Panc1 (cell line): ENCODE measurements around the gene TMEM222. TPM values are rescaled to one million over a fixed set of nuclear protein-coding genes. Genes with fewer than 3 reads are reported as not detected.

ENCODE experiments used
- ATAC-seq: fragments of 200-7000 bp; cut with Tn5 transposase; 2 replicates; pipeline ENCODE4 v1.9.1; 2020; ENCODE audit warnings: mild to moderate bottlenecking, moderate library complexity
- Bru-seq: library from RNA; stranded (reverse); fragments of 400-500 nt; gene quantifications from one replicate; lab custom pipeline; 2021; lab: Mats Ljungman, UMichigan
- BruChase-seq, 2 experiments: library from RNA; stranded (reverse); fragments of 400-500 nt; gene quantifications; one replicate each; lab custom pipeline; 2021; lab: Mats Ljungman, UMichigan
- BruUV-seq: library from RNA; stranded (reverse); fragments of 400-500 nt; replicated peaks from 2 replicates; lab custom pipeline; 2021; lab: Mats Ljungman, UMichigan
- CTCF ChIA-PET: fragments of 300-600 bp; sonication (Branson Sonifier 250); formaldehyde crosslinking; loops from one replicate; lab custom pipeline; 2022; ENCODE audit warnings: antibody characterized with exemption; lab: Charles Lee
- POLR2A ChIA-PET: fragments of 300-600 bp; sonication (Branson Sonifier 250); formaldehyde crosslinking; loops from one replicate; lab custom pipeline; 2022; ENCODE audit warnings: antibody characterized with exemption; lab: Charles Lee
- DNase-seq: peaks from one replicate; pipeline ENCODE4 v3.0.0-alpha.2; 2010; ENCODE audit warnings: low read depth, low spot score
- H3K27ac ChIP-seq: 2 replicates; pipeline ENCODE4 v1.5.1; 2011; ENCODE audit warnings: mild to moderate bottlenecking, low read length, inconsistent platforms
- H3K27me3 ChIP-seq: fragments of 200-500 bp; sonication (Bioruptor generic); 2 replicates; pipeline ENCODE4 v1.6.0; 2014; ENCODE audit warnings: low read length, inconsistent platforms; ENCODE audit not compliant: control insufficient read depth, insufficient read depth
- H3K36me3 ChIP-seq: fragments of 200-500 bp; sonication (Bioruptor generic); 2 replicates; pipeline ENCODE4 v1.5.1; 2014; ENCODE audit warnings: inconsistent platforms, mild to moderate bottlenecking, low read length, moderate library complexity; ENCODE audit not compliant: control insufficient read depth, insufficient read depth
- H3K4me1 ChIP-seq: 2 replicates; pipeline ENCODE4 v1.5.1; 2011; ENCODE audit warnings: inconsistent platforms, mild to moderate bottlenecking, low read length, moderate library complexity; ENCODE audit not compliant: control insufficient read depth, insufficient read depth
- H3K4me3 ChIP-seq, 2 experiments: 2 replicates each; pipeline ENCODE4 v1.5.1; 2011 to 2012; ENCODE audit warnings: low read depth in 2 of 2, low read length in 2 of 2, mild to moderate bottlenecking in 2 of 2, inconsistent platforms in 1 of 2, moderate library complexity in 1 of 2
- H3K9me3 ChIP-seq: fragments of 200-500 bp; sonication (Bioruptor generic); 2 replicates; pipeline ENCODE4 v1.5.1; 2014; ENCODE audit warnings: low read depth, mild to moderate bottlenecking, inconsistent platforms, low read length, moderate library complexity; ENCODE audit not compliant: control insufficient read depth, insufficient read depth
- POLR2AphosphoS5 ChIP-seq: IDR thresholded peaks from 2 replicates; pipeline ENCODE4 v1.6.1; 2012; ENCODE audit warnings: mild to moderate bottlenecking, low read depth, low read length, moderate library complexity
- SIN3A ChIP-seq: IDR thresholded peaks from 2 replicates; pipeline ENCODE4 v1.6.1; 2012; ENCODE audit warnings: low read depth, mild to moderate bottlenecking, low read length, moderate library complexity, borderline replicate concordance; ENCODE audit not compliant: insufficient read depth
- TCF7L2 ChIP-seq: IDR thresholded peaks from 2 replicates; pipeline ENCODE4 v1.6.1; 2011; ENCODE audit warnings: mild to moderate bottlenecking, low read depth, low read length, inconsistent platforms
- in situ Hi-C: cut with HindIII; loops from 2 replicates; pipeline ENCODE4 v1.10.0; 2016; ENCODE audit warnings: low sequenced_read_pairs, low pct_unique_long_range_greater_than_20kb
- intact Hi-C: fragments of 100-400 bp; cut with micrococcal nuclease; formaldehyde crosslinking; loops from one replicate; pipeline ENCODE4 v1.10.0; 2022; ENCODE audit not compliant: unreplicated experiment
- long read RNA-seq: library from polyadenylated mRNA; unstranded; transcript quantifications from one replicate; pipeline ENCODE4 v2.0.0, GENCODE V29; 2021; ENCODE audit not compliant: unreplicated experiment
- polyA plus RNA-seq: library from polyadenylated mRNA; unstranded; fragments of >200 nt; gene quantifications from one replicate; pipeline ENCODE4 v1.2.1, GENCODE V29; 2012; ENCODE audit warnings: missing spikeins; ENCODE audit not compliant: insufficient read length
- total RNA-seq: library from RNA; stranded (reverse); gene quantifications from one replicate; pipeline ENCODE4 v1.2.1, GENCODE V29; 2021; ENCODE audit not compliant: unreplicated experiment
- TF ChIP-seq, protein P1 (sequence below): fragments of 450-650 bp; IDR thresholded peaks from 2 replicates; pipeline ENCODE4 v1.5.1; 2017; ENCODE audit warnings: mild to moderate bottlenecking
- TF ChIP-seq, protein P2 (sequence below), 2 experiments: IDR thresholded peaks; 2 replicates each; pipeline ENCODE4 v1.6.1; 2011 to 2012; ENCODE audit warnings: low read depth in 2 of 2, control low read depth in 1 of 2, low read length in 1 of 2, mild to moderate bottlenecking in 1 of 2, moderate library complexity in 1 of 2; ENCODE audit not compliant: insufficient read depth in 1 of 2

Gene TMEM222, protein sequence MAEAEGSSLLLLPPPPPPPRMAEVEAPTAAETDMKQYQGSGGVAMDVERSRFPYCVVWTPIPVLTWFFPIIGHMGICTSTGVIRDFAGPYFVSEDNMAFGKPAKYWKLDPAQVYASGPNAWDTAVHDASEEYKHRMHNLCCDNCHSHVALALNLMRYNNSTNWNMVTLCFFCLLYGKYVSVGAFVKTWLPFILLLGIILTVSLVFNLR
- total RNA-seq (55.3 TPM), Bru-seq, nascent RNA (percentile 86 among the genes with signal in this experiment), BruChase-seq, experiment 1, labeled RNA remaining after a 2-hour chase (percentile 83 among the genes with signal in this experiment), BruChase-seq, experiment 2, labeled RNA remaining after a 6-hour chase (percentile 84 among the genes with signal in this experiment)
- polyA plus RNA-seq = 71.4 TPM
- long read RNA-seq, transcript TMEM222-211 (6 exons, 1,613 nt) = major isoform, 45 of 73 reads
- long read RNA-seq, transcript TMEM222-202 (7 exons, 1,665 nt) = minor isoform, 5 of 73 reads
- long read RNA-seq, partial matches to known transcripts = 5 of 73 reads
- long read RNA-seq, other reads (novel, unspliced or antisense) = 12 of 73 reads

DNA sequence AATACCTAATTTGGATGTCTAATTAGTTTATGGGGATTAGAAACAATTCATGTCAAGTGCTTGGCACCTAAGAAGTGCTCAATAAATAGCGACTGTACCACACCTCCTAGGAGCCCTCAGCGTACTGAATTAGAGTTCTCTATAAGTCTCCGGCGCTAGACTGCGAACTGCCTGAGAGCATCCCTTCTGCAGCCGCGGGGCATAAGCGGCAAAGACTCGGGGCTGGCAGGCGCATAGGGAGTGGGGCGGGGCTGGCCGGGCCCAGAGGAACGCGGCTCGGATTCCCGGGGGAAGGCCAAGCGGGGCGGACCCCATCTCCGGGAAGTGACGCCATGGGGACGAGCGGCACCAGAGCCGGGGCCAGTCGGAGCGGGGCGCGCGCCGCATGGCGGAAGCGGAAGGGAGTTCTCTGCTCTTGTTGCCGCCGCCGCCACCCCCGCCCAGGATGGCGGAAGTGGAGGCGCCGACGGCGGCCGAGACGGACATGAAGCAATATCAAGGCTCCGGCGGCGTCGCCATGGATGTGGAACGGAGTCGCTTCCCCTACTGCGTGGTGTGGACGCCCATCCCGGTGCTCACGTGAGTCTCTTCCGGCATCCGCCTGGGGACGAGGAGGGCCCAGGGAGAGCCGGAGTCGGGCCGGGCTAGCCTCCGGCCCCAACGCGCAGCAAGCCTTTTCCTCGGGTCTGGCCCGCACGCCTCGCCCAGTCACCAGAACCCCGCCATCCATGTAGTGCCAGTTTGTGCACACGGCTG lies at the start of gene TMEM222:
Gene TMEM222 (plus strand): TSS at position 351 of the 756 bp plus-strand sequence. CDS start 35 bp downstream, at position 386.
- Histone ChIP-seq H3K27ac (peak within 1 kb of the TSS; percentile 98), H3K27me3 (no peaks in the 10 kb centered on the region), H3K36me3 (peaks cover 10% of the 10 kb centered on the region; the same call in 1 of the 2 replicates), H3K4me3 (peak within 1 kb of the TSS; percentile 100), H3K4me1 (peaks cover 8% of the 10 kb centered on the region; the same call in 1 of the 2 replicates), H3K9me3 (no peaks in the 10 kb centered on the region)
- no TSS peak for BruUV-seq
- POLR2A ChIA-PET = no interaction called here
- CTCF ChIA-PET = no interaction called here
- ATAC-seq (peak; percentile 99), DNase-seq (peak; percentile 54)
- intact Hi-C loops = no loop called here
- TF ChIP-seq, protein P1, sequence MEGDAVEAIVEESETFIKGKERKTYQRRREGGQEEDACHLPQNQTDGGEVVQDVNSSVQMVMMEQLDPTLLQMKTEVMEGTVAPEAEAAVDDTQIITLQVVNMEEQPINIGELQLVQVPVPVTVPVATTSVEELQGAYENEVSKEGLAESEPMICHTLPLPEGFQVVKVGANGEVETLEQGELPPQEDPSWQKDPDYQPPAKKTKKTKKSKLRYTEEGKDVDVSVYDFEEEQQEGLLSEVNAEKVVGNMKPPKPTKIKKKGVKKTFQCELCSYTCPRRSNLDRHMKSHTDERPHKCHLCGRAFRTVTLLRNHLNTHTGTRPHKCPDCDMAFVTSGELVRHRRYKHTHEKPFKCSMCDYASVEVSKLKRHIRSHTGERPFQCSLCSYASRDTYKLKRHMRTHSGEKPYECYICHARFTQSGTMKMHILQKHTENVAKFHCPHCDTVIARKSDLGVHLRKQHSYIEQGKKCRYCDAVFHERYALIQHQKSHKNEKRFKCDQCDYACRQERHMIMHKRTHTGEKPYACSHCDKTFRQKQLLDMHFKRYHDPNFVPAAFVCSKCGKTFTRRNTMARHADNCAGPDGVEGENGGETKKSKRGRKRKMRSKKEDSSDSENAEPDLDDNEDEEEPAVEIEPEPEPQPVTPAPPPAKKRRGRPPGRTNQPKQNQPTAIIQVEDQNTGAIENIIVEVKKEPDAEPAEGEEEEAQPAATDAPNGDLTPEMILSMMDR = no peak
- TF ChIP-seq, protein P2, sequence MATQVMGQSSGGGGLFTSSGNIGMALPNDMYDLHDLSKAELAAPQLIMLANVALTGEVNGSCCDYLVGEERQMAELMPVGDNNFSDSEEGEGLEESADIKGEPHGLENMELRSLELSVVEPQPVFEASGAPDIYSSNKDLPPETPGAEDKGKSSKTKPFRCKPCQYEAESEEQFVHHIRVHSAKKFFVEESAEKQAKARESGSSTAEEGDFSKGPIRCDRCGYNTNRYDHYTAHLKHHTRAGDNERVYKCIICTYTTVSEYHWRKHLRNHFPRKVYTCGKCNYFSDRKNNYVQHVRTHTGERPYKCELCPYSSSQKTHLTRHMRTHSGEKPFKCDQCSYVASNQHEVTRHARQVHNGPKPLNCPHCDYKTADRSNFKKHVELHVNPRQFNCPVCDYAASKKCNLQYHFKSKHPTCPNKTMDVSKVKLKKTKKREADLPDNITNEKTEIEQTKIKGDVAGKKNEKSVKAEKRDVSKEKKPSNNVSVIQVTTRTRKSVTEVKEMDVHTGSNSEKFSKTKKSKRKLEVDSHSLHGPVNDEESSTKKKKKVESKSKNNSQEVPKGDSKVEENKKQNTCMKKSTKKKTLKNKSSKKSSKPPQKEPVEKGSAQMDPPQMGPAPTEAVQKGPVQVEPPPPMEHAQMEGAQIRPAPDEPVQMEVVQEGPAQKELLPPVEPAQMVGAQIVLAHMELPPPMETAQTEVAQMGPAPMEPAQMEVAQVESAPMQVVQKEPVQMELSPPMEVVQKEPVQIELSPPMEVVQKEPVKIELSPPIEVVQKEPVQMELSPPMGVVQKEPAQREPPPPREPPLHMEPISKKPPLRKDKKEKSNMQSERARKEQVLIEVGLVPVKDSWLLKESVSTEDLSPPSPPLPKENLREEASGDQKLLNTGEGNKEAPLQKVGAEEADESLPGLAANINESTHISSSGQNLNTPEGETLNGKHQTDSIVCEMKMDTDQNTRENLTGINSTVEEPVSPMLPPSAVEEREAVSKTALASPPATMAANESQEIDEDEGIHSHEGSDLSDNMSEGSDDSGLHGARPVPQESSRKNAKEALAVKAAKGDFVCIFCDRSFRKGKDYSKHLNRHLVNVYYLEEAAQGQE (IDR thresholded peaks at IDR 0.05; ENCODE audit: insufficient read depth in 1 of 2, low read depth in 2 of 2, low read length in 1 of 2) = peak in 1 of 2 experiments; percentile 71; a peak in 1 of 4 replicates
- TF ChIP-seq SIN3A = peak; percentile 79; the same call in 1 of the 2 replicates
- TF ChIP-seq POLR2AphosphoS5 = peak; percentile 83
- TF ChIP-seq TCF7L2 = peak; percentile 94
- in situ Hi-C loops = no loop called here

DNA sequence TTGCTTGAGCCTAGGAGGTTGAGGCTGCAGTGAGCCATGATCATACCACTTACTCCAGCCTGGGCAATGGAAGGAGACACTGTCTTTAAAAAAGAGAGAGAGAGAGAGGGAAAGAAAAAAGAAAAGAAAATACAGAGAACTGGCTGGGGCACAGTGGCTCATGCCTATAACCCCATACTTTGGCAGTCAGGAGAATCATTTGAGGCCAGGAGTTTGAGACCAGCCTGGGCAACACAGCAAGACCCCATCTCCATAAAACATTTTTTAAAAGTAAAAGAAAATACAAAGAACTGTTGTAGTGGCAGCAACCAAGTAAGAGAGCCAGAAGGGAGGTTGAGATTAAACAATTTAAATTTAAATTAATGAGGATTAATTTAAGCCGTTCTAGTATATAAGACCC lies 47.8 kb upstream of the TMEM222 start:
- ChIA-PET CTCF (no interaction called here), POLR2A (no interaction called here)
- Histone ChIP-seq H3K27me3 (no peaks in the 10 kb centered on the region), H3K4me3 (no peak overlapping the region), H3K27ac (no peak overlapping the region), H3K36me3 (no peaks in the 10 kb centered on the region), H3K4me1 (no peaks in the 10 kb centered on the region), H3K9me3 (no peaks in the 10 kb centered on the region)
- ATAC-seq = no peak
- TF ChIP-seq POLR2AphosphoS5 = no peak
- TF ChIP-seq, protein P2 (IDR thresholded peaks at IDR 0.05; ENCODE audit: insufficient read depth in 1 of 2, low read depth in 2 of 2, low read length in 1 of 2) = no peak
- TF ChIP-seq TCF7L2 = no peak
- TF ChIP-seq SIN3A = no peak
- TF ChIP-seq, protein P1 = no peak
- intact Hi-C loops = no loop called here
- BruUV-seq = no TSS peak
- DNase-seq = no peak
- in situ Hi-C loops = no loop called here
